ENCODE data around the gene CAPZB. TPM values are rescaled to one million over a fixed set of nuclear protein-coding genes. Genes with fewer than 3 reads are reported as not detected.
A peak's percentile ranks its signal among the peaks of the same experiment; 100 is the strongest.

CAPZB gene
- total RNA-seq, 1 experiment from 2014 or later: 345 TPM

GRCh38 chr1:19455353-19455752 is 30.0 kb downstream of the CAPZB start:
- in situ Hi-C loops (cut with HindIII; ENCODE audit: low sequenced_read_pairs): no loop called here
- no peak for DNase-seq (ENCODE audit: low spot score)

GRCh38 chr1:19454265-19455146 is 30.8 kb downstream of the CAPZB start:
- in situ Hi-C loops (cut with HindIII; ENCODE audit: low sequenced_read_pairs): no loop called here
- DNase-seq (ENCODE audit: low spot score): no peak

DNA sequence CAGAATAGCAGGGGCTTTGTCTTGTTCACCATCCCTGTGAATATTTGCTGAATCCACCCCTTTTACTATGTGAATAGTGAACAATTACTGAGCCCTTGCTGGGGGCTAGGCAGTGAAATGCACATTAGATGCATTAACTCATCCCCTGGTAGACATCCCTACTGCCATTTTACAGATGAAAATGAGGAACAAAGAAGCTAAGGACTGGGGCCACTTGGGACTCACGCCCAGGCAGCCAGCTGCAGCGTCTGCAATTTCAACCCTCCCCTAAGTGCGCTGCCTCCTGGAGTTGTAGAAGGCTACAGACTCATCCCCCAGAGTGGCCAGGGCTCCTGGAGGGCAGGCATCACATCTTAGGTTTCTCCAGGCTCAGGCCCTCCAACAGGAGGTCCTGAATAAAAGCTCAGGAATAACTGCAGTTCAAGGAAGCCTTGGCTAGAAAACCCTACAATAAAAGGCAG is 31.6 kb downstream of the CAPZB start:
- in situ Hi-C loops (cut with HindIII; ENCODE audit: low sequenced_read_pairs): no loop called here
- DNase-seq (ENCODE audit: low spot score): no peak

DNA sequence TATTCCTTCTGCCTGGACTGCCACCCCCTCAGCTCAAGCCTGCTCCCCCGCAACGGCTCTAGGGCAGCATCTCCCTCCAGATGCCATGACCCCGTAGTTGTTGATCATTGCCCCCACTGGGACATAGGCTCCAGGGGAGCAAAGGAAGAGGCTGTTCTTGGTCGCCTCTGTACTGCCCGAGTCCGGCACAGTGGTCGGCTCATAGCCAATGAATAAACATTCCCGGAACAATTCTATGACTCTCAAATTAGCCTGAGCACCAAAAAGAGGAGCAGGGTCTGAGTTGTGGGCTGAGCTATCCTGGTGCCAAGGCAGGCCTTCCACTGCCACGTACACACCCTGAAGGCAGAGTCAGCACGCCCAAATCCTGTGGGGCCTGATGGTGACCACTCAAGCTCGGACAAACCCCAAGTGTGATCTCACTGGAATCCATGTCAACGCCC is 33.1 kb downstream of the CAPZB start:
- in situ Hi-C loops (cut with HindIII; ENCODE audit: low sequenced_read_pairs): no loop called here
- DNase-seq (ENCODE audit: low spot score): no peak

- in situ Hi-C loops (cut with HindIII; ENCODE audit: low sequenced_read_pairs): no loop called here
- no peak for DNase-seq (ENCODE audit: low spot score)
Observed at GRCh38 chr1:19450811-19451515, 34.4 kb downstream of the CAPZB start.

DNA sequence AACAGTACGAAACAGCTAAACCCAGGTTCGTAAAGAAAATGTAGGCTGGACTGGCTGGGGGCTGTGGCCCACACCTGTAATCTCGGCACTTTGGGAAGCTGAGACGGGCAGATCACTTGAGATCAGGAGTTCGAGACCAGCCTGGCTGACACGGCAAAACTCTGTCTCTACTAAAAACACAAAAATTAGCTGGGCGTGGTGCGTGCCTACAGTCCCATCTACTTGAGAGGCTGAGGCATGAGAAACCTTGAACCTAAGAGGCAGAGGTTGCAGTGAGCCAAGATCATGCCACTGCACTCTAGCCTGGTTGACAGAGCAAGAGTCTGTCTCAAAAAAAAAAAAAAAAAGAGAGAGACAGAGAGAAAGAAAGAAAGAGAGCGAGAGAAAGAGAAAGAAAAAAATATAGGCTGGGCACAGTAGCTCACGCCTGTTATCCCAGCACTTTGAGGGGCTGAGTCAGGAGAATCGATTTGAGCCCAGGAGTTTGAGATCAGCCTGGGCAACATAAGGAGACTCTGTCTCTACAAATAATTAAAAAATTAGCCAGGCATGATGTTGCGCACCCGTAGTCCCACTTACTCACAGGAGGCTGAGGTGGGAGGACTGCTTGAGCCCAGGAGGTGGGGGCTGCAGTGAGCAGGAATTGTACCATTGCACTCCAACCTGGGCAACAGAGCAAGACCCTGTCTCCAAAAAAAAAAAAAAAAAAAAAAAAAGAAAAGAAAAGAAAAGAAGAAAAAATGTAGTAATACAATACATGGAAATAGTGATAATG is 35.7 kb downstream of the CAPZB start:
- in situ Hi-C loops (cut with HindIII; ENCODE audit: low sequenced_read_pairs): no loop called here
- no peak for DNase-seq (ENCODE audit: low spot score)

GRCh38 chr1:19448491-19449439 is 36.6 kb downstream of the CAPZB start:
- in situ Hi-C loops (cut with HindIII; ENCODE audit: low sequenced_read_pairs): no loop called here
- no peak for DNase-seq (ENCODE audit: low spot score)

DNA sequence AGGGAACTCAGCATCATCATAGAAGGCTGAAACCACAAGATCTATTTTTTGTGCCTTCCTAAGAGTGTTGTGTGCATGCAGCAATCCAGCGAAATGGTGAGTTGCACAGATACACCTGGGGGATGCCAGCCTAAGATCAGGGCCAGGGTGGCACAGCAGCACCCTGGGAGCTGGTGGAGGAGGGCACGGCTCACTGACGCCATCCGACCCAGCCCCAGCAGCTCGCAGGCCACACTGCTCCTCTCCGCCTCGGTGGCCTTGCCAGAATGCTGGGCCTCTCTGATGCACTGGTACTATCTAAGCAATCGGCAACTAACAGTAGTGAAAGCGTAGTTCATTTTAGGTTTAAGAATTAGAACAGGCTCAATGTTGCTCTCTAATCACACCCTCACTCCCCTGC is 37.8 kb downstream of the CAPZB start:
- no peak for DNase-seq (ENCODE audit: low spot score)
- in situ Hi-C loops (cut with HindIII; ENCODE audit: low sequenced_read_pairs): no loop called here

DNA sequence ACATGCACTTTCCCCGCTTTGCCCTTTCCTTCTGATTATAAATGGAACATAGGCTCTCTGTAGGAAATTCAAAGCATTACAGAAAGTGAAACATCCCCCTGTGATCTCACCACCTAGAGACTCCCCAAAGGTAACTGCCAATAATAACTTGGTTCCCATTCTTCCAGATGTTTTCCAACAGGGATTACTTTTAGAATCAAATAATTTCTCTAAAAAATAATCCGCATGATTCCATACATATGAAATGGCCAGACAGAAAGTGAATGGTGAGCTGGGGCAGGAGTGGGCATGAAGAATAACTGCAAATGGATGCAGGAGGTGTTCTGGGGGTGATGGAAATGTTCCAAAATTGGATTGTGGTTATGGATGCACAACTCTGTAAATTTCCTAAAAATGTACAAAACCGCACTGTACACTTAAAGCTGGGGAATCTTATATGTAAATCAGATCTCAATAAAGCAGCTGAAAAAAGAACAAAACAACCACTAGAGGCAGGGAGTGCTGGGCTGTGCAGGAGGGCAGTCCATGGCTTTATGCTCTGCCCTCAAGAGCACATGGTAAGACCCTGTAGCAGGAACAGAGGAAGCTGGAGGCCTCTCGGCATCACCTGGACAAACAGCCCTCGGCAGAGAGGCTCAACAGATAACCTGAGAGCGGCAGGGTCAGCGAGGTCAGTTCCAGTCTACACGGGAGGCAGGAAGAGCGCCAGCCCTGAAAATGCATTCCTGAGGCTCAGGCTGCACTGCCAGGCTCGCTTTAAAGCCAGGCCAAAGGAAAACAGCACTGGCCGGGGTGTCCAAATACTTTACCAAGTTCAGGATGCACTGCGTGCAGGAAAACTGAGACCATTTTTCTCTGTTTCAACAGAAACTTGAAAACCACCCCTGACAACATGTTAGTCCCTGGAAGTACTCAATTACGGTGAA is 39.7 kb downstream of the CAPZB start:
- in situ Hi-C loops (cut with HindIII; ENCODE audit: low sequenced_read_pairs): no loop called here
- no peak for DNase-seq (ENCODE audit: low spot score)

GRCh38 chr1:19444296-19445021 is 40.9 kb downstream of the CAPZB start:
- no peak for DNase-seq (ENCODE audit: low spot score)
- in situ Hi-C loops (cut with HindIII; ENCODE audit: low sequenced_read_pairs): no loop called here

- no peak for DNase-seq (ENCODE audit: low spot score)
- in situ Hi-C loops (cut with HindIII; ENCODE audit: low sequenced_read_pairs): no loop called here
Observed at GRCh38 chr1:19443326-19443725, 42.0 kb downstream of the CAPZB start.

DNA sequence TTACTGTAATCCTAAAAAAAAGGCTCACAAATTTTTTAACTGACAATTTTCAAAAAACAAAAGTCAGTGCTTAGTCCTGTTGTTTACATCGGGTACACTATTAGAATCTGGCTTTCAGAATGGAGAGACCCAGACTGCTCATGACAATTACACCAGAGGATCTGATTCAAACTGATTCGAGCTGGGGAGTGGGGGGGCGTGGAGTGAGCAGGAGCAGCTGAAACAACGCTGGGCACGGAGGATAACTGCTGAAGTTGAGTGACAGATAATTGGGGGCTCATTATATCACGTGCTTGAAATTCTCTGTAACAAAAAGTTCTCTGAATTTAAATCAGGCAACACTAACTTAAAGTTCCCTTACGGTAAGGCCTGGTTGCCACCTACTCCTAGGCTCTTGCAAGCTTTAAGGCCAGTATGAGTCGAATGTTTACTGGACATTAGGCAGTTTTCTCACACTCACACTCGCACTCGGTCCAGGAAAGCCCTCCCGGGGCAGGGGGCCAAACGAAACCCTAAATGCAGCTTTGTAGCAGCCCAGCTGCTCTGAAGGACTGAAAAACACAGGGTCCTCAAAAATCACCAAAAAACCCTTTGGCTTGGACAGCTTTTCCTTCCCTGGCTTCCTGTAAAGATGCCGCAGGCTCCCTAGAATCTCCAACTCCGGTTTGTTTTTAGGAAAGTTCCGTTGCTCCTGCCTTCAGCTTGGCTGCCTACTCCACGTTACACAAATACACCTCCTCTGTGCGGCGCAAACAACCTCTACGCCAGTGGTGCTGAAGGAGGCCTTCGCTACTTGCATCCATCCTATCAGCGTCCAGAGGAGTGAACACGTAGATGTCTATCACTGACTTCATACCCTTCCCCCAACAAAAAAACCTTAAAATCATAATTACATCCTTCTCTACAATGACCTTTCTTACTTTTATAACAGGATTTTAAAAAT is 42.9 kb downstream of the CAPZB start:
- in situ Hi-C loops (cut with HindIII; ENCODE audit: low sequenced_read_pairs): no loop called here
- DNase-seq (ENCODE audit: low spot score): no peak

DNA sequence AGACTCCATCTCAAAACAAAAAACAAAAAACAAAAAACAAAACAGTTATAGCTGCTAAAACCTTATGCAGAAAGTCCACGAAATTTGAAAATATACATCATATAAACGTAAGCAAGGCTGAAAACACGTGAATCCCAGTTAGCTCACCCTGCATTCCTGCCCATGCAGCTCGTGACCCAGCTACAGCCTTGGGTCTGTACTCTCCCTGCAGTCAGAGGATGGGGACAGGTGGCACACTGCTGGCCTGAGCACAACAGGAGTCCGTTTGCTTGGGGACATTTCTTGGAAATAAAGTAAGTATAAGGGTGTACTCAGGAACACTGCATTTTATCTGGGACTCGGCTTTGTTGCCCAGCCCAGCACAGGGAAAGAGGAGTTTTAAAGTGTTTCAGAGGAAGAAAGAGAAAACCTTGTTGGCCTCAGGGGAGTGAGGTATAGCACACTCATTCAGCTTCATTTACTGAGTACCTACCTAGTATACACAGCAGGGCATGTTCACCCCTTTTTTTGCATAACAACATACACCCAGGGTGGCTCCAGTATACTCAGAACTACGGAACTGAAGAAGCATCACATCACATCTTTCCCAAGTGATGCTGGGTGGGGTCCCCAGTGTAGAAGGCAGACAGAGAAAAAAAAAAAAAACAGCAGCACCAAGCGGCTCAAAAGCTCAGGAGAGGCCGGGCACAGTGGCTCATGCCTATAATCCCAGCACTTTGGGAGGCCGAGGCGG is 44.1 kb downstream of the CAPZB start:
- DNase-seq (ENCODE audit: low spot score): peak; percentile 69
- in situ Hi-C loops (cut with HindIII; ENCODE audit: low sequenced_read_pairs): no loop called here

GRCh38 chr1:19439464-19440171 is 45.7 kb downstream of the CAPZB start:
- DNase-seq (ENCODE audit: low spot score): peak; percentile 56
- in situ Hi-C loops (cut with HindIII; ENCODE audit: low sequenced_read_pairs): no loop called here

Data from G401 (cell line).